ENCODE data around the gene TMEM132C. TPM values are rescaled to one million over a fixed set of nuclear protein-coding genes. Genes with fewer than 3 reads are reported as not detected.

Gene TMEM132C
- polyA plus RNA-seq, 1 donor, result 1.7 TPM

GRCh38 chr12:128338386-128339125 lies 71.6 kb downstream of the TMEM132C start:
- no peak for DNase-seq (ENCODE audit: low read depth)

- no peak for DNase-seq (ENCODE audit: low read depth)
Observed at GRCh38 chr12:128339126-128339520, 72.2 kb downstream of the TMEM132C start.

GRCh38 chr12:128339631-128340030 lies 72.7 kb downstream of the TMEM132C start:
- no peak for DNase-seq (ENCODE audit: low read depth)

GRCh38 chr12:128353301-128353700 lies 86.3 kb downstream of the TMEM132C start:
- no peak for DNase-seq (ENCODE audit: low read depth)

GRCh38 chr12:128356547-128356946 lies 89.6 kb downstream of the TMEM132C start:
- DNase-seq (ENCODE audit: low read depth), result no peak

- DNase-seq (ENCODE audit: low read depth), result no peak
Observed at GRCh38 chr12:128361400-128361995, 94.5 kb downstream of the TMEM132C start.

GRCh38 chr12:128365032-128365431 lies 98.1 kb downstream of the TMEM132C start:
- no peak for DNase-seq (ENCODE audit: low read depth)

GRCh38 chr12:128365651-128366231 lies 98.8 kb downstream of the TMEM132C start:
- no peak for DNase-seq (ENCODE audit: low read depth)

GRCh38 chr12:128367961-128368360 lies 101.0 kb downstream of the TMEM132C start:
- DNase-seq (ENCODE audit: low read depth), result no peak

- no peak for DNase-seq (ENCODE audit: low read depth)
Observed at GRCh38 chr12:128381541-128381940, 114.6 kb downstream of the TMEM132C start.

GRCh38 chr12:128381946-128382345 lies 115.0 kb downstream of the TMEM132C start:
- no peak for DNase-seq (ENCODE audit: low read depth)

- DNase-seq (ENCODE audit: low read depth), result no peak
Observed at GRCh38 chr12:128382946-128383345, 116.0 kb downstream of the TMEM132C start.

- DNase-seq (ENCODE audit: low read depth), result no peak
Observed at GRCh38 chr12:128383357-128383937, 116.5 kb downstream of the TMEM132C start.

GRCh38 chr12:128385736-128386135 lies 118.8 kb downstream of the TMEM132C start:
- no peak for DNase-seq (ENCODE audit: low read depth)

GRCh38 chr12:128387811-128388422 lies 120.9 kb downstream of the TMEM132C start:
- DNase-seq (ENCODE audit: low read depth), result no peak

GRCh38 chr12:128388461-128389000 lies 121.6 kb downstream of the TMEM132C start:
- DNase-seq (ENCODE audit: low read depth), result peak; percentile 51

GRCh38 chr12:128393346-128393745 lies 126.4 kb downstream of the TMEM132C start:
- DNase-seq (ENCODE audit: low read depth), result no peak

- DNase-seq (ENCODE audit: low read depth), result no peak
Observed at GRCh38 chr12:128394137-128394536, 127.2 kb downstream of the TMEM132C start.

- no peak for DNase-seq (ENCODE audit: low read depth)
Observed at GRCh38 chr12:128399253-128399652, 132.3 kb downstream of the TMEM132C start.

- DNase-seq (ENCODE audit: low read depth), result no peak
Observed at GRCh38 chr12:128402486-128403243, 135.7 kb downstream of the TMEM132C start.

GRCh38 chr12:128408669-128409068 lies 141.7 kb downstream of the TMEM132C start:
- DNase-seq (ENCODE audit: low read depth), result no peak
